GM21367 (cell line): Measurements from ENCODE around the gene GDF10.

Experiments
- ATAC-seq: cut with Tn5 transposase; IDR thresholded peaks from one replicate; pipeline ENCODE4 v1.9.1; 2021; ENCODE audit not compliant: unreplicated experiment

The GDF10 gene

GRCh38 chr10:47299611-47300428 lies at the start of gene GDF10:
Gene GDF10, plus strand, starts transcription at chr10:47300197. Its CDS starts 455 bp downstream, at chr10:47300652.
- no peak for ATAC-seq

GRCh38 chr10:47252093-47252780 lies 47.8 kb upstream of the GDF10 start:
- no peak for ATAC-seq

GRCh38 chr10:47253030-47253637 lies 46.9 kb upstream of the GDF10 start:
- no peak for ATAC-seq

GRCh38 chr10:47253651-47254375 lies 46.2 kb upstream of the GDF10 start:
- no peak for ATAC-seq

- no peak for ATAC-seq
Observed at GRCh38 chr10:47254611-47255010, 45.4 kb upstream of the GDF10 start.

GRCh38 chr10:47255033-47255813 lies 44.8 kb upstream of the GDF10 start:
- no peak for ATAC-seq

- no peak for ATAC-seq
Observed at GRCh38 chr10:47255866-47256265, 44.1 kb upstream of the GDF10 start.

- no peak for ATAC-seq
Observed at GRCh38 chr10:47256751-47257336, 43.2 kb upstream of the GDF10 start.

- ATAC-seq: no peak
Observed at GRCh38 chr10:47257396-47258120, 42.4 kb upstream of the GDF10 start.

- ATAC-seq: no peak
Observed at GRCh38 chr10:47258921-47259320, 41.1 kb upstream of the GDF10 start.

GRCh38 chr10:47259466-47259865 lies 40.5 kb upstream of the GDF10 start:
- no peak for ATAC-seq

GRCh38 chr10:47260505-47261111 lies 39.4 kb upstream of the GDF10 start:
- ATAC-seq: no peak

- ATAC-seq: peak; percentile 97
Observed at GRCh38 chr10:47261121-47261520, 38.9 kb upstream of the GDF10 start.

- no peak for ATAC-seq
Observed at GRCh38 chr10:47261556-47261955, 38.4 kb upstream of the GDF10 start.

- ATAC-seq: no peak
Observed at GRCh38 chr10:47262606-47263533, 37.1 kb upstream of the GDF10 start.

- ATAC-seq: no peak
Observed at GRCh38 chr10:47264797-47265281, 35.2 kb upstream of the GDF10 start.

- ATAC-seq: no peak
Observed at GRCh38 chr10:47266602-47267001, 33.4 kb upstream of the GDF10 start.

GRCh38 chr10:47268696-47269095 lies 31.3 kb upstream of the GDF10 start:
- ATAC-seq: no peak
